GM21619 (cell line): ENCODE results near the gene FIBCD1.
"Not testable (repeated sequence)": the region's sequence is repeated elsewhere in the genome, so short reads cannot be mapped to it uniquely, and the experiment has no call there.

Source experiments
- ATAC-seq: cut with Tn5 transposase; IDR thresholded peaks from one replicate; pipeline ENCODE4 v1.9.1; 2021; ENCODE audit not compliant: unreplicated experiment

FIBCD1 gene

DNA sequence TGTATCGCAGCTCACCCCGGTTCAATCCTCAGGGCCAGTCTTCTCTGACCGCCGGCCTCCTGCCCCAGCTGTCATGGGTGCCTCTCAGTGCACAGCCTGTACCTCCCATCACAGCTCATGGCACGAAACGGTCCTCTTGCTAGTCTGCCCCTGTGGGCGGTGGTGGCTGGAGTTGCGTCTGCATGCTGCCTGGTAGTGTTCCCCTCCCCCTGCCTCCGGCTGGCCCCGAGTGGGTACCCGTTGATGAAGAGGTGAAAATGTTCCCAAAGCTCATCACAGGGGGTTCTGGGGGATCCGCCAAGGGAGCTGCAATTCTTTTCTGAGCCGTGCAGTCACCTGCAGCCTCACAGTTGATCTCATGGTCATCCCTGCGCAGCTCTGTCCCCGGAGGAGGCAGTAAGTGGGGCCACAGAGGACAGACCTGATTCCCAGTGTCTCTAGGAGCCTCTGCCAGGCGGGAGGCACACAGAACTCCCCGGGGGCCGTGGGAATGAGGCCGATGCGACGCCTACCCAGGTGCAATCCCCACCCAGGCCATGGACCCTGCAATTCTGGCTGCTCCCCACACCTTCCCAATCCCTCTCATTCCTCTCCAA is 34.7 kb upstream of the FIBCD1 start:
- no peak for ATAC-seq

DNA sequence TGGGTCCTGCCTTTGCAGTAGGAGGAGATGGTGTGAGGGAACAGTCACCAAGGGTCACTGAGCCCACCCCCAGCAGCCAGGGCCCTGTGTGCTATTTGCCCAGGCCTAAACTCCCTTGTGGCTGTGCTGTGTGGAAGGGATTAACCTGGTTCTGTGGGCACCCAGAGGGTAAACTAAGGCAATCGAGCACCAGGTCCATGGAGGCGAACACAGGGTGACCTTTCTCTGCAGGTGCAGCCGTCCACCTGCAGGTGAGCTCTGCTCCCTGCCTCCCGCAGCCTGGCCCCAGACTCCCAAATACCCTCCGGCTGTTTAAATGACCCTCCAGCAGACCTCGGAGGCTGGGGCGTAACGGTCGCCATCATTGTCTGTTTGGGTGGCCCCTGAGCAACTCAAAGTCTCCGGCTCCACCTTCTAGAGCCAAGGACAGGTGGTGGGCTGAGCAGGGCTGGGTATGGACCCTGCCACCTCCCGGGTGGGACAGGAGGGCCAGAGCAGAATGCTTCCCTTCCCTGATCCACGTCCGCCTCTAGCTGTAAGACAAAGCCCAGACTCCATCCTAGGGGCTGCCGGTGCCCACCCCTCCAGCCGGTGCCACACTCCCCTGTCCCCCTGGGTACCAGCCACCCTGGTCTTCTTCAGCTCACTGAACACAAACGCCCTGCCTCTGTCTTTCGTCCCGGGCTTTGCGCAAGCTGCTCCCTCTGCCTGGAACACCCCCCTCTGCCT is 34.1 kb upstream of the FIBCD1 start:
- ATAC-seq: no peak

DNA sequence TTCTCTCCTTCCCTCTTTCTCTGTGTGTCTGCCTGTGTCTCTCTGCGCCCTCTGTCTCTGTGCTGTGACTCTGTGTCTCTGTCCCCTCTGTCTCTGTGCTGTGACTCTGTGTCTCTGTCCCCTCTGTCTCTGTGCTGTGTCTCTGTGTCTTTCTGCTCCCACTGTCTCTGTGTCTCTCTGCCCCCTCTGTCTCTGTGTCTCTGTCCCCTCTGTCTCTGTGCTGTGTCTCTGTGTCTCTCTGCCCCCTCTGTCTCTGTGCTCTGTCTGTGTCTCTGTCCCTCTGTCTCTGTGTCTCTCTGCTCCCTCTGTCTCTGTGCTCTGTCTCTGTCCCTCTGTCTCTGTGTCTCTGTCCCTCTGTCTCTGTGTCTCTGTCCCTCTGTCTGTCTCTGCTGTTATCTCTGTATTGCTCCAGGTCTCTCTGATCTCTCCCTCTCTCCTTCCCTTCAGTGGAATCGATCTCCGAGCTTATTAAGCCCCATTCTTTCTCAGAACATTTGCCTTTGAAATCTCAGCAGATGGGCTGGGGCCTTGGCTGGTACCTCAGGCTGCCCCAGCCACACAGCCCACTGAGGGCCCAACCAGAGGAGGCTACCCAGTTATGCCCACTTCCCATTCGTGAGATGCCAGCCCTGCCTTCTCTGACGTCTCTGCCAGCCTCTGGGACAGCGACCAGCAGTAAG is 33.4 kb upstream of the FIBCD1 start:
- ATAC-seq: no peak

DNA sequence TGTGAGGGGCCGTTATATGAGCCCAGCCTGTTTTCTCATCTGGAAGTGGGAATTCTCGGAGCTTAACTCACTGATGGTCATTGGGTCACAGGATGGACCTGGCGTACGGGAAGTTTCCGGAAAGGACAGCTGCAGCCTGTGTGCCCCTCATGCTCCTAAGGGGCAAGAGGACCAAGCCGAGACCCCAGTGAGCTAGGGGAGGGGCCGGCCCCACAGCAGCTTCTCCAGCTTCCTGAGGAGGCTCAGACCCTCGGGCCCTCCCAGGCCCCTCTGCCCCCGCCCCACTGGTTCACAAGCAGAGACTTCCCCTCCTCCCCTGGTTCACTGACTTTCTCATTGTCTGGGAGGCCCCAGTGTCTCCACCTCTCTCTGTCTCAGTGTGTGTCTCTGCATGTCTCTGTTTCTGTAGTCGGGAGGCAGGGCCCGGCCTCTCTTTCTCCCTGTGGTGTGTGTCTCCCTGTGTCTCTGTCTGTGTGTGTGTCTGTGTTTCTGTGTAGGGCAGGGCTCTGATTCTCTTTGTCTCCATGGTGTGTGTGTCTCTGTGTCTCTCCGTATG is 32.3 kb upstream of the FIBCD1 start:
- ATAC-seq: no peak

DNA sequence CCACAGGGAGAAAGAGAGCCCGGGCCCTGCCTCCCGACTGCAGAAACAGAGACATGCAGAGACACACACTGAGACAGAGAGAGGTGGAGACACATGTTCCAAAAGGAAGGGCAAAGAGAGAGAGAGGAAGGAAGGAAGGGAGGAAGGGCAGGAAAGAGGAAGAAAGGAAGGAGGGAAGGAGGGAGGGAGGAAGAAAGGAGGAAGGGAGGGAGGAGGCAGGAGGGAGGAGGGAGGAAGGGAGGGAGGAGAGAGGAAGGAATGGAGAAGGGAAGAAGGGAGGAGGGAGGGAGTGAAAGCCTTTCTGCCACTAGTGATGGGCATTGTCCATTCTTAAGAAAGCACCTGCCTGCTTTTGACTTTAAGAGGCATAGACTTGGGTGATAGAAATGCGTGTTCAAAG is 31.8 kb upstream of the FIBCD1 start:
- no peak for ATAC-seq

DNA sequence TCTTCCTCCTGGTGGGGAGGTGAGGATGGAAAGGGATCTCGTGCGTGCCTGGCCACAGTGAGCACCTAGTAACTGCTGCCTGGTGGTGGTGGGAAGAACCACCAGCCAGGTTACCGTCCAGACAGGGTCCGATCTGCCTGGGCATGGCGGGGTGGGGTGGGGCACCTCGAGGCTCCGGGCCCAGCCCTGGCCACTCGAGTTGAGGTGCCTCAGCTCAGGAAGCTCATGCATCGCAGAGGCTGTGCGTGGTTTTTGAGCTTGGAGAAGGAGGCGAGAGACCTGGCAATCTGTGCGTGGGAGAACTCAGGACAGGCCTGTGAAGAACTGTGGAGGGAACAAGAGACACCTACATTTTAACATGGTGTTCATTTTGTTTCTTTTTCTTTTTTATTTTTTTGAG is 31.0 kb upstream of the FIBCD1 start:
- no peak for ATAC-seq

DNA sequence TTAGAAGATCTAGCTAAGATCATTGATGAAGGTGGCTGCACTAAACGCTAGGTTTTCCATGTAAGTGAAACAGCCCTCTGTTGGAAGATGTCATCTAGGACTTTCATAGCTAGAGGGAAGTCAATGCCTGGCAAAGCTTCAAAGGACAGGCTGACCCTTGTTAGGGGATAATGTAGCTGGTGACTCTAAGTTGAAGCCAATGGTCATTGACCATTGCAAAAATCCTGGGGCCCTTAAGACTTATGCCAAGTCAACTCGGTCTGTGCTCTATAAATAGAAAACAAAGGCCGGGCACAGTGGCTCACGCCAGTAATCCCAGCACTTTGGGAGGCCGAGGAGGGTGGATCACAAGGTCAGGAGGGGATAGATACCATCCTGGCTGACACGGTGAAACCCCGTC is 26.6 kb upstream of the FIBCD1 start:
- ATAC-seq: no peak

DNA sequence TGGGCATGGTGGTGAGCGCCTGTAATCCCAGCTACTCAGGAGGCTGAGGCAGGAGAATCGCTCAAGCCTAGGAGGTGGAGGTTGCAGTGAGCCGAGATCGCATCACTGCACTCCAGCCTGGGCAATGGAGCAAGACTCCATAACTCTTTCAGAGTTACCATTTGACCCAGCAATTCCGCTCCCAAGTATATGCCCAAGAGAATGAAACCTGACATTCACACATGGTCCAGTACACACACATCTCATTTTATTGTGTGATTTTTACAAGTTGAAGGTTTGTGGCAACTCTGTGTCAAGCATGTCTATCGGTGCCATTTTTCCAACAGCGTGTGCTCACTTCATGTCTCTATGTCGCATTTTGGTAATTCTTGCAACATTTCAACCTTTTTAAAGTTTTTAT is 24.9 kb upstream of the FIBCD1 start:
- ATAC-seq: no peak

DNA sequence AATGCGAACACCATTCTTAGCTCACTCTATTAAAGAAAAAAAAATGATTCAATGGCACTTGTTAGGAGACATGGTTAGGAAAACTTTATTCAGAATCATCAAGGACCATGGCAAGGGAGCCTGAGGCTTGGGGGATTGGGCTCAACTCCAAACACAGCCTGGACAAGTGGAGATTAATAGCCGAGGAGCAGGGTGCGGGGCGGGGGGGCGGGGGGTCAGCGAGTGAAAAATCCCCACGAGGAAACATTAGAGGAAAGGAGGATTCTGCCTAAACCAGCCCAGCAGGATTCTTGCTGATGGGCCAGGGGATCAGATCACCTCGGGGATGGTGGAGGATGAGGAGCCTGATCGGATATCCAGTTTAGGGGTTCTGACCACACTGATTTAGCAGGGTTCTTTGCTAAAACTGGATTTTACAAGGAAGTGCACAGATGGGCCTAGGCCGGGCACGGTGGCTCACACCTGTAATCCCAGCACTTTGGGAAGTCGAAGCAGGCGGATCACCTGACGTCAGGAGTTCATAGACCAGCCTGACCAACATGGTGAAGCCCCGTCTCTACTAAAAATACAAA is 24.4 kb upstream of the FIBCD1 start:
- no peak for ATAC-seq

DNA sequence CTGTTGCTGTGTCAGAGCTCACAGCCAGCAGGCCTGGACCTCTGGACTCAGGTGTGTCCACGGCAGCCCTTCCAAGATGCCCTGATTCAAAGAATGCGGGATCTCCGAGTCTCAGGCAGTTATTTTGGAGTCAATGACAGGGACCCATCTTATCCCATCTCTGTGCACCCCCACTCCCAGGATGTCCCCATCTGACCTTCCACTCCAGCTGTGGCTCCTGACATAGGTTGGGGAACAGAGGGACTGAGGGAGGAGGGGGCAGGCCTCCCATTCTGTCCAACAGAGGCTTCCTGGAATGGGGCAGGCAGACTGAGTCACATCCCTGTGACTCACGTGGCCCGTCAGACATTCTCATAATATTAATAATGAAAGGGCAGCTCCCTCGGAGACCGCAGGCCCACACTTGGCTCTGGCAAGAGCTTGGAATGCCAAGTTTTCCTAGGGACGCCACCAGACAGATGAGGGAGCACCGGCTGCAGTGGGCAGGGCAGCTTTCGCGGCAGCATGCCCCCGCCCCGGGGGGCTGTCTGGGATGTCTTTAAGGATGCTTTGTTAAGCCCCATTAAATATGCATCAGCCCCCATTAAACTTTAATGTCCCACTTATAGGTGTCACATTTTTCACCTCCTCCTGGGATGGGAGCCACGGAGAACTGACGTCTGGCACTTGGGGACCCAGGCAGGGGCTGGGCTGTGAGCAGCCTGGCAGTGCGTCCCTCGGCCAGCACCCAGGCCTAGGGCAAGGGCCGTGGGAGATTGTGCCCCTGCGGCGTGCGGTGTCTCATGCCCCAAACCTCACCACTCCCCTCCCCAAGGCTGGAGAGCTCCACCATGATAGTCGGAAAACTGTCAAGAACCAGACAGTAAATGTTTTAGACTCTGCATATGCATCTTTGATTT is 23.6 kb upstream of the FIBCD1 start:
- ATAC-seq: no peak

DNA sequence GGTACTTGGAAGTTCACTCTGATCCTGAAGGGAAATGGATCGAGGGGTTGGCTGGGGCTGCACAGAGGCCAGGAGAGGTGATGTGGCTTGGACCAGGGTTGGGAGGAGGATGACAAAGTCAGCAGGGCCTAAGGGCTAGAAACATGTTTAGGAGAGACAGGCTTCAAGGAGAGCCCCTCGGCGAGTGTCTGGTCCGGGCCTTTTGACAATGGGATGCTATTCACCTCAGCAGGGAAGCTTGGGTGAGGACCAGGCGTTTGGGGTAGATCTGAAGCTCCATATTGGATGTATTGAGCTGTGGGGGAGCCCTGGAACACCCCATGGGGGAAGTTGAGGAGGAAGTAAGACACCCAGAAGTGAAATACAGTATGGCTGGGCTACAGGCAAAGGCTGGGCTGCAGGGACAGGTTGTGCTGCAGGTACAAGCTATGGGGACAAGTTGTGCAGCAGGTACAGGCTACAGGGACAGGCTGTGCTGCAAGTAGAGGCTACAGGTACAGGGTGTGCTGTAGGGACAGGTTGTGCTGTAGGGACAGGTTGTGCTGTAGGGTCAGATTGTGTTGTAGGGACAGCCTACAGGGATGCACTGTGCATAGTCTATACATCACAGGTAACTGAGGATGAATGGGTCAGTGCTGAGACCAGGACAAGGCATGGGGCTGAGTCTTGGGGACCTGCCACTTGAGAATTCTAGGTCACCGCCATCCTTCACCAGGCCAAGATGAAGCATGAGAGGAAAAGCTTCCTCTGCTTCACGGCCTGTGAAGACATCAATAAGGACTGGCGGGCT is 22.7 kb upstream of the FIBCD1 start:
- no peak for ATAC-seq

DNA sequence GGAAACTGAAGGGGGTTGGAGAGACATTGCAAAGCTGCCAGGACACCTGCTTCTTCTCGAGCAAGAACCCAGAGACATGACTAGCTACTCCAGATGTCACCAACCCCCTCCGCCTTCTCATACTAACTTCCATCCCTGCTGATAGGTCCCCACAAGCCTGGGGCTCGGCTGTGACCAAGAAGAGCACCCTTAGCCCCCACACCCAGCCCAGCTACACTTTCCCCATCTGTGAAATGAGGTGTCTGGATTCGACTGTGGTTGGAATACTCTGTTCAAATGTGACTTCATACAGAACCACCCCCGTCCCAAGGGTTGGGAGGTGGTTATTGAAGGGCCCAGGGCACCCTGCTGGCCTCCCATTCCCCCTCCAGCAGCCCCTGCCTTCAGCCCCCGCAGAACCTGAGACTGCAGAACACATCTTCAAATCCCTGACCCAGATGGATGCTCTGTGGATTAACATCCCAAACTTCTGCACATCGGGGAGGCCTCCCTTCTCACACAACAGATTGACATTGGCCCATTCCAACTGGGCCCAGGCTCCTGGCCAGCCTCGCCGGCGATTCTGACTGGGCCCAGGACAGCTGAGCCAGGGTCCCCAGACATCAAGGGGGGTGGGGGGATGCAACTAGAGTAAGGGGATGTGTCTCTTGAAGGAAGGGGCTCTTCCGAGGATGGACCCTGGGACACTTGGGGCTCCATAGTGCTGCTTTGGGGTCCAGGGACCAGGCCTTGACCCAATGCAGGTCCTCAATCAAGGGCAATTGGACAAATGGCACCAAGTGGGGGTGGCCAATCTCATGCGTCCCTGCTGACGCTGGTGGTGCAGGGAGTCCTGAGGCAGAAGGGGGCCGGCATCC is 21.7 kb upstream of the FIBCD1 start:
- no peak for ATAC-seq

DNA sequence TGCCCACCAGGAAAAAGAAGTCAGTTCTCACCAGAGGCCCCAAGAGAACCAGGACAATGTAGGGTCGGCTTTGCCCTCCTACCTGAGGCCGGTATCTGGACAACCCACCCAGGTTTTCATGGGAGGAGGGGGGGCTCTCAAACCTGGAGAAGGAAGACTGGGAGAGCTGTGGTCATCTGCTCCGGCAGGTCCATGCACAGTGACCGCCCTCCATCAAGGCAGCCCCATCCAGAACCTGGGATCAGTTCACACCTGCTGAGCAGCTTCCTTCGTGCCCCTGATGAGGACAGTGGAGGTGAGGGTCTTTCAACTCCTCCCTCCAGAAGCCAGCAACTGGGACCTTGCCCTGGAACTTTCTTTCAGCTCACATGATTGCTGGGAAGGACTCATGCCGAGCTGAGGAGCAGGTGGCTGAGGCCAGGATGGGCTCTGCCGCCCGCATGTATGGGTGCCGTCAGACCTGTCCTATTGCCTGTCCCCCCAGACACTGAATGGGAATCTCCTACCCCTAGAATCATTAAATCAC is 20.8 kb upstream of the FIBCD1 start:
- no peak for ATAC-seq

DNA sequence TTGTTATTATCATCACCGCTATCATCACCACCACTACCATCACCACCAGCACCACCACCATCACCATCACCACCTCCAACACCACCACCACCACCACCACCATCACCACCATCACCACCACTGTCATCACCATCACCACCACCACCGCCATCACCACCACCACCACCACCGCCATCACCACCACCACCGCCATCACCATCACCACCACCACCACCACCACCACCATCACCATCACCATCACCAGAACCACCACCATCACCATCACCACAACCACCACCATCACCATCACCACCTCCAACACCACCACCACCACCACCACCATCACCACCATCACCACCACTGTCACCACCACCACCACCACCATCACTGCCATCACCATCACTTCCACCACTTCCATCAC is 19.5 kb upstream of the FIBCD1 start:
- not testable (repeated sequence) for ATAC-seq

DNA sequence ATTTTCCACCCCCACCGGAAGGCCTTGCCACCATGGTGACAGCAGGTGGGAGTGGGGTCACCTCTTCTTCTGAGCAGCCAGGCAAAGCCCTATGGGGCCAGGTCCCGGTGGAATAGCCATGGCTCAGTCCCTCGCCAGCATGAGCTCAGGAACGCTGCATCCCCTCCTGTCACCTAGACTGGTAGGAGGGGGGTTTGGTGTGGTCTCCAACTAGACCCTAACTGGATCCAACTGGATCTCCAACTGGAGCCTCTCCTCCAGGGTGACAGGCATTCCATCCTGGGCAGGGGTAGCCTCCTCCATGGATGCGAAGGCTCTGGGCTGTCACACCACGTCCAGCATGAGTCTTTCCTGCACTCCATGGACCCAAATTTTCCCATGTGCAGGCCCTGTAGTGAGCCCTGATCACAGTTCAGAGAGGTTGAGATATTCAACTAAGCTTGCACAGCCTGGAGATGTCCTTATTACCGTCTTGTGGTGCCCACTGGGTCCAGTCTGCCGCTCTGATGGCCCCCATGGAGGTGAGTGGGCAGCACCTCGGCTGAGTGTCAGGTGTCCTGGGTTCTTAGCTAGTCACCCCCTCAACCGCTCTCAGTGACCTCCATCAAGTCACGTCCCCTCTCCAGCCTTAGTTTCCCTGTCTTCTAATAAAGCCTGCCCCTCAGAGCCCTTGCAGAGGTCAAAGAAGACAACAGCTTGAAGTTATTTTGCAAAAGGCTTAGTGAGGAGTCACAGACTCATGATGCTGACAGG is 18.6 kb upstream of the FIBCD1 start:
- ATAC-seq: no peak

DNA sequence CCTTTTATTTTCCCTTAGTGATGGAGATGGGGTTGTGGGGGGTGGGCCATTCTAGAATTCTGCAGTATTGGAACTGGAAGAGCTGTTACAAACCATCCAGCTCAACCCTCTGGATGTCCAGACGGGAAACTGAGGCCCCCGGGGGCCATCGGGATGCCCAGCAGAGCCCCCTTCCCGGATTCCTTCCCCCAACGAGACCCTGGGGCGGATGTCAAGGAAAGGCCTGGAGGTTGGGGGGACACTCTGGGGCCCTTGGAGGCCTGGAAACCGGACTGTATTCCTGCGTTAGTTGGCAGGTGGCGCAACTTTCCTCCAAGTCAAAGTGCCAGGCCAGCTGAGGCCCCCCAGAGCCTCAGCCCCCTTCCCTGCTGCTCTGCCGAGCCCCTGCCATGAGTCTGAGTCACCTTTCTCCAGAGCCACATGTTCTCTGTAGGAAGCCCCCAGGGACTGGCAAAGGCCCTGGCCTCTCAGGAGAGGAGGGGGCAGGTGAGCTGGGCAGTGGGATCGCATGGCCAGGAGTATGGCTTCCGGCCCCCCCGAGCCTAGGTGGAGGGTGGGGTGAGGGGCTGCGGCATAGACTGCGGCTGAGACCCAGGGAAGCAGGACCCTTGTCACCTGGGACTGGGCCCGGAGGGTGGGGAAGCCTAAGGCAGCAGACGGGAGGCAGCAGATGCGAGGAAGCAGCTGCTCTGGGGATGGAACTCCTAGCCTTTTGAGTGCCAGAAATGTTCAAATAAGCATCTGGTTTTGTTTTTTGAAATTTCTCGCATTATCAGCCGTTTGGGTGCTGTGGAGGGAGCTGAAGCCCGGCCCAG is 17.8 kb upstream of the FIBCD1 start:
- no peak for ATAC-seq

DNA sequence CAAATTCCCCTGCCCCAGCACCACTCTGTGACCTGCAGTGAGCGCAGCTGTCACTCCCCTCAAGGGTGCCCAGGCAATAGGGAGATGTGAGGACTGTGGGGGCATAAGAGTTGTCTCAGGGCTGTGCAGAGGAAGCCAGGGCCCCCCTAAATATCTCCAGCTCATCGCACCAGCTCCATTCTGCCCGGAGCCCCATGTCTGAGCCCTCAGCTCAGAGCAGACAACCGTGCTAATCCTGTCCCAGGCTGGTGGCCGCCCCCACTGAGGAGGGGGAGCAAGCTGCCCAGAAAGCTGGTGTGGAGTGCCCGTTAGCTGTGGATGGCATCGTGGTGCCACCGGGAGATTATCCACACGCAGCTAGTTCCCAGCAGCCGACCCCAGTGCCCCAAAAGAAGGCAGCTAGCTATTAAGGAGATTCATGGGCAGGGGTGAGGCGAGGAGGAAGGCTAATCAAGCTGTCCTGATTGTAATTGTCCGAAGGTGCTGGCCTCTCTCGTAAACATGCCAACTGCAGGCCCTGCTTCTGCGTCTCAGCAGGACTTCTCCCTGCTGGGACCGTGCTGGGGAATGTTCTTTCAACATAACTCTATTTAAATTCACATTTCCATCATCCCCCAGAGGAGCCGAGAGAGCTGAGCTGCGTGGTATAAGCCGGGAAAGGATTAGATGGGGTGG is 17.0 kb upstream of the FIBCD1 start:
- ATAC-seq: no peak
